Uterus (tissue), 4 donors: ENCODE measurements around the gene FOCAD. TPM values are rescaled to one million over a fixed set of nuclear protein-coding genes. Genes with fewer than 3 reads are reported as not detected.

Experiments
- DNase-seq, 2 donors: peaks; one replicate each; pipeline ENCODE4 v3.0.0-alpha.2; 2019 to 2020
- H3K27ac ChIP-seq, 2 donors: fragments of 200-600 bp; sonication (generic); 1 replicate in 1 of 2; 2 replicates in 1 of 2; pipeline ENCODE4 v1.5.1; 2016 to 2018
- H3K27me3 ChIP-seq, 2 donors: fragments of 200-600 bp; sonication (generic); one replicate each; pipeline ENCODE4 v1.5.1; 2018 to 2019; ENCODE audit warnings: control low read depth in 1 of 2
- H3K36me3 ChIP-seq, 2 donors: fragments of 200-600 bp; sonication (generic); one replicate each; pipeline ENCODE4 v1.5.1; 2019; ENCODE audit warnings: control low read depth in 1 of 2
- H3K4me1 ChIP-seq, 2 donors: fragments of 200-600 bp; sonication (generic); one replicate each; pipeline ENCODE4 v1.5.1; 2018 to 2019; ENCODE audit warnings: control low read depth in 1 of 2
- H3K4me3 ChIP-seq, 2 donors: fragments of 200-600 bp; sonication (generic); 1 replicate in 1 of 2; 2 replicates in 1 of 2; pipeline ENCODE4 v1.5.1; 2018 to 2019; ENCODE audit warnings: mild to moderate bottlenecking in 1 of 2
- H3K9me3 ChIP-seq, 2 donors: fragments of 200-600 bp; sonication (generic); one replicate each; pipeline ENCODE4 v1.5.1; 2019; ENCODE audit warnings: control low read depth in 1 of 2
- CTCF ChIP-seq, 4 experiments: fragments of 200-600 bp in 2 of 4; fragments of 450-650 bp in 2 of 4; sonication (generic) in 2 of 4; IDR thresholded peaks; one replicate each; pipeline ENCODE4 v1.5.1; 2016 to 2019; ENCODE audit warnings: antibody characterized with exemption in 4 of 4, mild to moderate bottlenecking in 2 of 4, moderate library complexity in 1 of 4
- POLR2A ChIP-seq, 2 donors: fragments of 450-650 bp; IDR thresholded peaks; one replicate each; pipeline ENCODE4 v1.6.1; 2016; ENCODE audit warnings: antibody characterized with exemption in 2 of 2, mild to moderate bottlenecking in 1 of 2, moderate library complexity in 1 of 2
- intact Hi-C: fragments of 100-400 bp; cut with DNase I; formaldehyde crosslinking; loops from one replicate; pipeline ENCODE4 v1.15.1; 2023; ENCODE audit warnings: low total_unique reads
- total RNA-seq, 4 donors: library from RNA; depleted of rRNA in 3 of 4; stranded (reverse); fragments of >200 nt in 3 of 4; gene quantifications; one replicate each; pipeline versions ENCODE4 v1.1.0 to v1.2.4, GENCODE V29; 2014 to 2023
- donor health status: DM: yes; HTN: yes; CAD: no.

The FOCAD gene
- total RNA-seq, 4 donors from 2014 or later = 24.1 to 86.5 (median 34.3) TPM

GRCh38 chr9:21023861-21024260 is 339.8 kb downstream of the FOCAD start:
- H3K9me3 ChIP-seq = no peaks in the 10 kb centered on the region
- no peaks in the 10 kb centered on the region for H3K36me3 ChIP-seq
- DNase-seq = no peak
- no peak overlapping the region for H3K27ac ChIP-seq
- no peaks in the 10 kb centered on the region for H3K27me3 ChIP-seq
- H3K4me3 ChIP-seq = no peak overlapping the region
- intact Hi-C loops = no loop called here
- H3K4me1 ChIP-seq = no peaks in the 10 kb centered on the region
- no peak for TF ChIP-seq CTCF (IDR thresholded peaks at IDR 0.05)
- TF ChIP-seq POLR2A (IDR thresholded peaks at IDR 0.05) = no peak

DNA sequence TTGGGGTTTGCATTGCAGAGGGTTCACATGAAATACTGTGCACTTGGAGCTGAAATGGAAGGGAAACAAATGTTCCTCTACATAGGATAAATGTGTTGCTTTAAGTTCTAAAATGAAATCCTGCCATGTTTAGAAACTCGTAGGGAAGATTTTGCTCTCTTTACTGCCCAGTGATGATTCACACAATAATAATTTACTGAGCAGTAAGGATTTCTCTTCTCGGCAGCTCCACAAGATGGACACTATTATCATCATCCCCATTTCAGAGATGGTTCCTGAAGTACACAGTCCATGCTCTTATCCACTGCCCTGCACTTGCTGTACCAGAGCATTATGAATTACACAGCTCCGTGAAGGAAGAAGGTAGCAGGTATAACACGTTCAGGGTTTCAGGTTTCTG is 343.2 kb downstream of the FOCAD start:
- no peak overlapping the region for H3K4me3 ChIP-seq
- no peak overlapping the region for H3K27ac ChIP-seq
- no peak for DNase-seq
- no peaks in the 10 kb centered on the region for H3K36me3 ChIP-seq
- intact Hi-C loops = no loop called here
- TF ChIP-seq POLR2A (IDR thresholded peaks at IDR 0.05) = no peak
- no peaks in the 10 kb centered on the region for H3K4me1 ChIP-seq
- H3K9me3 ChIP-seq = no peaks in the 10 kb centered on the region
- H3K27me3 ChIP-seq = no peaks in the 10 kb centered on the region

DNA sequence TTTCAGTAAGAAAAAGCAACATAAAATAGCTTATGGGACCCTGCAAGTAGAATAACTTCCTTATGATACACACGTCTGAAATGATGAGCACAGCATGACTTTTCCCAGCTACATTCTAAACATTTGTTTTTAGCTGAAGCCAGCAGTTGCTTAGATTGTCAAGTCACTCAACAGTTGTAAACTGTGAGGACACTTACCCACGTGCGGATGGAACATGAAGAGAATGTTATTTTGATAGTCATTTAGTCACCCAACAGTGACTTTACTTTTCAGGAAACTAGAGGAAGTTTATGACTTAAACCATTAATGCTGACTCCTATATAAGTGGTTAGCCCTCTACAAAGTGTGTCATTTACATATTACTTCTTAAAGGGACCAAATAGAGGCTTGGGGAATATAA is 344.4 kb downstream of the FOCAD start:
- Histone ChIP-seq H3K27me3 (no peaks in the 10 kb centered on the region), H3K4me3 (no peak overlapping the region), H3K9me3 (no peaks in the 10 kb centered on the region), H3K36me3 (no peaks in the 10 kb centered on the region), H3K27ac (no peak overlapping the region), H3K4me1 (no peaks in the 10 kb centered on the region)
- no peak for TF ChIP-seq CTCF (IDR thresholded peaks at IDR 0.05)
- no peak for TF ChIP-seq POLR2A (IDR thresholded peaks at IDR 0.05)
- intact Hi-C loops = no loop called here
- DNase-seq = no peak

DNA sequence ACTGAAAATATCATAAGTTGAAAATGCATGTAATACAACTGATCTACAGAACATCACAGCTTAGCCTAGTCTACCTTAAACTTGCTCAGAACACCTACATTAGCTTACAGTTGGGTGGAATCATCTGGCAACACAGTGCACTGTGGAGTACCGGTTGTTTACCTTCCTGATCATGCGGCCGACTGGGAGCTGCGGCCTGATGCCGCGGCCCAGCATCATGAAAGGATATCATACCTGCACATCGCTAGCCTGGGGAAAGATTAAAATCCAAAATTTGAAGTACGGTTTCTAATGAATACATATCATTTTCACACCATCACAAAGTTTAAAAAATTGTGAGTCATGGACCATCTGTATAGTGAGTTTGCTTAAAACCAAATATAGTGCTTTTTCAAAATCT is 345.6 kb downstream of the FOCAD start:
- Histone ChIP-seq H3K9me3 (no peaks in the 10 kb centered on the region), H3K27ac (no peak overlapping the region), H3K4me1 (no peaks in the 10 kb centered on the region), H3K27me3 (no peaks in the 10 kb centered on the region), H3K4me3 (no peak overlapping the region), H3K36me3 (no peaks in the 10 kb centered on the region)
- no peak for DNase-seq
- intact Hi-C loops = no loop called here
- no peak for TF ChIP-seq CTCF (IDR thresholded peaks at IDR 0.05)
- TF ChIP-seq POLR2A (IDR thresholded peaks at IDR 0.05) = no peak

DNA sequence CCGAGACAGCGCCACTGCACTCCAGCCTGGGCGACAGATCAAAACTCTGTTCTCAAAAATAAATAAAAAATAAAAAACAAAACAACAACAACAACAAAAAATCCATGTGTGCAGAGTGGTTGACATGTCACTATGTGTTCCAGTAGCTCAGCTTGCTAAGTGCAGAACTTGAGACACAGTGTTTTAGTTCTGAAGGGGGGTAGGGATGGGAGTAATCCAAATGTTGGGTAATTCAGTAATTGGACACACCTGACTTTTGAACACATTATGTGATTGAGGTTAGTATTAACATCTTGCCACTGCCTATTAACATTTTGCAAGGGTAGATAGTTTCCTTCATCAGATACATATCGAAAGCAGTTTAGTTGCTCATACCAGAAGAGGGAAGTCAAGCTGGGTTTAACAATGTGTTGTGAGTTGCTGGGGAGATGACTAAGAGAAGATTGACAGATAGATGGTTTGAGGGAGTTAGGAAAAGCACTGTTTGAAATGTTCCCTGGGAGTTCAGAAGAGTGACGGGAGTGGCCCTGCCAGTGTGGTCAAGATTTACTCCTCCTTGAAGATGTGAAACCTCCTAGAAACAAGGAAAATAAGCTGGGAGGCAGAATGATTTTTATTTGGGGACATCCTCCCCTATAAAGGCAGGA is 346.5 kb downstream of the FOCAD start:
- DNase-seq = no peak
- peak overlapping the region; percentile 87 to 88 for H3K27ac ChIP-seq
- no peaks in the 10 kb centered on the region for H3K27me3 ChIP-seq
- intact Hi-C loops = no loop called here
- H3K4me3 ChIP-seq = peak overlapping the region; percentile 47 to 67
- no peaks in the 10 kb centered on the region for H3K9me3 ChIP-seq
- TF ChIP-seq POLR2A (IDR thresholded peaks at IDR 0.05) = no peak
- no peak for TF ChIP-seq CTCF (IDR thresholded peaks at IDR 0.05)
- no peaks in the 10 kb centered on the region for H3K4me1 ChIP-seq
- H3K36me3 ChIP-seq = no peaks in the 10 kb centered on the region
